ENCODE measurements around the gene TASOR2.

TASOR2 gene

GRCh38 chr10:5670662-5671375 is 13.8 kb upstream of the TASOR2 start:
- DNase-seq (ENCODE audit: insufficient read length) (no peak), FAIRE-seq (no peak)
- no peak for TF ChIP-seq POLR2A (IDR thresholded peaks at IDR 0.05; ENCODE audit: low read depth, low read length)
- no peak for TF ChIP-seq TAF1 (IDR thresholded peaks at IDR 0.05; ENCODE audit: borderline replicate concordance, low read depth, low read length)
- no peak for TF ChIP-seq POLR2AphosphoS5 (IDR thresholded peaks at IDR 0.05; ENCODE audit: low read depth, low read length)

DNA sequence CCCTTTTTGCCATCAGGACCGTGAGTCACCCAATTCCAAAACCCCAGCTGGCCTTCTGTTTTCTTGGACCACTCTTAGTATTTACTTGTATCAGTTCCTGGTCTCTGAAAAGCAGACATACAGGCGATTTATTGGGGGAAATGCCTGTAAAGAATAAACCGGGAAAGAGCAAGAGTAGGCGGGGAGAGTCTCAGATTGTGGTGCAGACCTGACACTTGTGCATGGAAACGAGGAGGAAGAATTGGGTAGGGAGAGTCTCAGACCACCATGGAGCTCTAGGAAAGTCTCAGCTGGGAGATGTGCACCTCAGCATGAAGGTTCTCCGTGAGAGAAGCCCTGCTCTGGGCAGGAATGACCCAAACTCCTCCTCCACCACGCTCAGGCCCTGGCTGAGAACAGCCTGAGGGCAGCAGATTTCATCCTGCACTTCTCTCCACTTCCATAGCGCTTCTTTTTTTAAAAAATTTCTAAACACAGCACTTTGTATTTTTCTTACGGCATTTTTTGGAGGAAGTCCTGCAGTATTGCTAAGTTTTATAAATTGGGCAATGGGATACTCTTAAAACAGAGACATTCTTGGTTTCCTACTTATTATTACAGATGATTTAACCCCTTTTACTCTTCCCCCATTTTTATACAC is 6.1 kb upstream of the TASOR2 start:
- FAIRE-seq: no peak
- no peak for DNase-seq (ENCODE audit: insufficient read length)
- TF ChIP-seq POLR2AphosphoS5 (IDR thresholded peaks at IDR 0.05; ENCODE audit: low read depth, low read length): no peak

GRCh38 chr10:5679037-5679435 is 5.6 kb upstream of the TASOR2 start:
- FAIRE-seq (no peak), DNase-seq (ENCODE audit: insufficient read length) (no peak)
- TF ChIP-seq TAF1 (IDR thresholded peaks at IDR 0.05; ENCODE audit: borderline replicate concordance, low read depth, low read length) (no peak), POLR2A (IDR thresholded peaks at IDR 0.05; ENCODE audit: low read depth, low read length) (no peak), POLR2AphosphoS5 (IDR thresholded peaks at IDR 0.05; ENCODE audit: low read depth, low read length) (no peak)

- no peak for TF ChIP-seq POLR2AphosphoS5 (IDR thresholded peaks at IDR 0.05; ENCODE audit: low read depth, low read length)
- TF ChIP-seq TAF1 (IDR thresholded peaks at IDR 0.05; ENCODE audit: borderline replicate concordance, low read depth, low read length): no peak
- TF ChIP-seq POLR2A (IDR thresholded peaks at IDR 0.05; ENCODE audit: low read depth, low read length): no peak
- DNase-seq (ENCODE audit: insufficient read length) (no peak), FAIRE-seq (no peak)
Measured at GRCh38 chr10:5679606-5680005, 5.0 kb upstream of the TASOR2 start.

DNA sequence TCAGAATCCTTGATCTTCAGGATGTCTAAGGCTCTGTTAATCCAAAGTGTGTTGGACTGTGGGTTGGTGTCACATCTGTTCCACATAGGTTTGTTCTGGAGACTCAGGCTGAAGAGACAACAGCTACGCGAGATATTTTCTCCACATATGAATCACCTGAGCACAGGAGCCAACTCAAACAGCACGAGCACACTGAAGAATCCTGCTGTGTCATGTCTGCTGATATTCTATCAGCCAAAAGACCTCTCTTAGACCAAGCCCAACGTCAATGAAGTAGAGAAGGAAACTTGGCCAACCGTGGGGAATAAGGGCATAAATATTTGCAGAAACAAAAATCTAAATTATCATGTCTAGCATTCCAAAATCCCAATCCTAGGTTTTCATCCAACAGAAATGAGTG is 2.7 kb upstream of the TASOR2 start:
- no peak for TF ChIP-seq POLR2A (IDR thresholded peaks at IDR 0.05; ENCODE audit: low read depth, low read length)
- TF ChIP-seq POLR2AphosphoS5 (IDR thresholded peaks at IDR 0.05; ENCODE audit: low read depth, low read length): no peak
- no peak for TF ChIP-seq TAF1 (IDR thresholded peaks at IDR 0.05; ENCODE audit: borderline replicate concordance, low read depth, low read length)
- FAIRE-seq (no peak), DNase-seq (ENCODE audit: insufficient read length) (no peak)

GRCh38 chr10:5683065-5683464 is 1.6 kb upstream of the TASOR2 start:
- TF ChIP-seq POLR2A (IDR thresholded peaks at IDR 0.05; ENCODE audit: low read depth, low read length) (no peak), TAF1 (IDR thresholded peaks at IDR 0.05; ENCODE audit: borderline replicate concordance, low read depth, low read length) (no peak)
- FAIRE-seq: no peak

GRCh38 chr10:5684971-5685763 is 529 bp downstream of the TASOR2 start:
- FAIRE-seq (peak; percentile 87), DNase-seq (ENCODE audit: insufficient read length) (peak; percentile 38)
- TF ChIP-seq POLR2AphosphoS5 (IDR thresholded peaks at IDR 0.05; ENCODE audit: low read depth, low read length) (no peak), TAF1 (IDR thresholded peaks at IDR 0.05; ENCODE audit: borderline replicate concordance, low read depth, low read length) (no peak), POLR2A (IDR thresholded peaks at IDR 0.05; ENCODE audit: low read depth, low read length) (no peak)

More at GRCh38 chr10:5683065-5683464, 1.6 kb upstream of the TASOR2 start:
- DNase-seq (ENCODE audit: insufficient read length): no peak

- FAIRE-seq (peak; percentile 27), DNase-seq (ENCODE audit: insufficient read length) (no peak)
- no peak for TF ChIP-seq POLR2A (IDR thresholded peaks at IDR 0.05; ENCODE audit: low read depth, low read length)
- no peak for TF ChIP-seq POLR2AphosphoS5 (IDR thresholded peaks at IDR 0.05; ENCODE audit: low read depth, low read length)
- no peak for TF ChIP-seq TAF1 (IDR thresholded peaks at IDR 0.05; ENCODE audit: borderline replicate concordance, low read depth, low read length)
Measured at GRCh38 chr10:5685764-5686240, 1.2 kb downstream of the TASOR2 start.

DNA sequence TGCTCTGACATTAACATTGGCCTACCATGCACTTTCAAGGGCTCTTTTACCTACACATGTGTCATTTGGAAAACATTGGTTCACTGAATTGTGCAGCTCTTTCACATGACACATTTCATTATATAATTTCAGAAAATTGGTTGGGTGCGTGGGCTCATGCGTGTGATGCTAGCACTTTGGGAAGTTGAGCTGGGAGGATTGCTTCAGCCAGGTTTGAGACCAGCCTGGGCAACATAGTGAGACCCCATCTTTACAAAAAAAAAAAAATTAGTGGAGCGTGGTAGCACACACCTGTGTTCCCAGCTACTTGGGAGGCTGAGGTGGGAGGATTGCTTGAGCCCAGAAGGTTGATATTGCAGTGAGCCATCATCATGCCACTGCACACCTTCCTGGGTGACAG is 3.9 kb downstream of the TASOR2 start:
- no peak for DNase-seq (ENCODE audit: insufficient read length)
- TF ChIP-seq POLR2AphosphoS5 (IDR thresholded peaks at IDR 0.05; ENCODE audit: low read depth, low read length): no peak
- no peak for TF ChIP-seq TAF1 (IDR thresholded peaks at IDR 0.05; ENCODE audit: borderline replicate concordance, low read depth, low read length)
- no peak for TF ChIP-seq POLR2A (IDR thresholded peaks at IDR 0.05; ENCODE audit: low read depth, low read length)
- no peak for FAIRE-seq

DNA sequence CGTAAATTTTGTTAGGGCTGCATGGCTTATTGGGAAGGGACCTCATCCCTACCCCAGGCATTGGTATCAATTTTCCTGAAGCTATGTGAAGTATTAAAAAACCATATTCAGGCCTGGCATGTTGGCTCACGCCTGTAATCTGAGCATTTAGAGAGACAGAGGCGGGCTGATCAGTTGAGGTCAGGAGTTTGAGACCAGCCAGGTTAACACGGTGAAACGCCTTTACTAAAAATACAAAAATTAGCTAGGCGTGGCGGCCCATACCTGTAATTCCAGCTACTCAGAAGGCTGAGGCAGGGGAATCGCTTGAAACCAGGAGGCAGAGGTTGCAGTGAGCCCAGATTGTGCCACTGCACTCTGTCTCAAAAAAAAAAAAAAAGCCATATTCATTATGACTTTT is 7.1 kb downstream of the TASOR2 start:
- DNase-seq (ENCODE audit: insufficient read length) (no peak), FAIRE-seq (no peak)
- no peak for TF ChIP-seq POLR2AphosphoS5 (IDR thresholded peaks at IDR 0.05; ENCODE audit: low read depth, low read length)
- TF ChIP-seq POLR2A (IDR thresholded peaks at IDR 0.05; ENCODE audit: low read depth, low read length): no peak
- no peak for TF ChIP-seq TAF1 (IDR thresholded peaks at IDR 0.05; ENCODE audit: borderline replicate concordance, low read depth, low read length)

- TF ChIP-seq POLR2AphosphoS5 (IDR thresholded peaks at IDR 0.05; ENCODE audit: low read depth, low read length) (no peak), POLR2A (IDR thresholded peaks at IDR 0.05; ENCODE audit: low read depth, low read length) (peak; percentile 37; the same call in 1 of the 2 replicates), TAF1 (IDR thresholded peaks at IDR 0.05; ENCODE audit: borderline replicate concordance, low read depth, low read length) (no peak)
- DNase-seq (ENCODE audit: insufficient read length): peak; percentile 46
- peak; percentile 97 for FAIRE-seq
Measured at GRCh38 chr10:5692461-5693358, 8.1 kb downstream of the TASOR2 start.

All from GM12892 (cell line).